ENCODE measurements around the gene CEP162. TPM values are rescaled to one million over a fixed set of nuclear protein-coding genes. Genes with fewer than 3 reads are reported as not detected.

The CEP162 gene
- total and polyA plus RNA-seq, 2 experiments from 2014 or later = 6.2 to 9.8 TPM

DNA sequence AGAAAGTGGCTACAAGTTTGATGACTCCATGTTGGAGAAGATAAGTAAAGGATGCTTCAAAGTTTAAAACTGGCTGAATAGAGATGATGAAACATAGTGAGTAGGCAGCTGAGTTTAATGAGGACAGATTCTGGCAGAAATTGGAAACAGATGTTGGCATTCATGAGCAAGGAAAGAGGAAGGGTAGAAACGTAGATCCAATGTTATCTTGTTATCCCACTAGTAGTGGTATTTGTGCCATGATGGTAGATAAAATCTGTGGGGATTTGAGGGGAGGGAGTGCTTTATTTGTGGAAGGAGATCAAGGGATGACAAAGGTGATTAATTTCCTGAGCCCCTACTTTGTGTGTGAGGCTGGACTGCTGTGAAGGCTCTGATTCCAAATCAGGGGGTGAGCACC, 124.4 kb downstream of the CEP162 start:
- Histone ChIP-seq H3K4me3 (no peak overlapping the region), H3K27ac (no peak overlapping the region), H3K9me3 (ENCODE audit: low read depth) (no peaks in the 10 kb centered on the region), H3K36me3 (no peaks in the 10 kb centered on the region), H3K4me1 (ENCODE audit: low read depth) (no peaks in the 10 kb centered on the region), H3K27me3 (no peaks in the 10 kb centered on the region)
- TF ChIP-seq CTCF (IDR thresholded peaks at IDR 0.05; ENCODE audit: low read depth, low read length) = no peak
- DNase-seq (ENCODE audit: low read depth in 1 of 2, low spot score in 1 of 2) = peak in 1 of 2 donors; percentile 10

GRCh38 chr6:84095156-84095555, 132.3 kb downstream of the CEP162 start:
- H3K36me3 ChIP-seq = no peaks in the 10 kb centered on the region
- no peak for TF ChIP-seq CTCF (IDR thresholded peaks at IDR 0.05; ENCODE audit: low read depth, low read length)
- H3K27me3 ChIP-seq = no peaks in the 10 kb centered on the region
- no peak overlapping the region for H3K27ac ChIP-seq
- H3K4me1 ChIP-seq (ENCODE audit: low read depth) = peaks cover 5% of the 10 kb centered on the region
- H3K9me3 ChIP-seq (ENCODE audit: low read depth) = no peaks in the 10 kb centered on the region
- no peak overlapping the region for H3K4me3 ChIP-seq
- no peak for DNase-seq (ENCODE audit: low read depth in 1 of 2, low spot score in 1 of 2)

DNA sequence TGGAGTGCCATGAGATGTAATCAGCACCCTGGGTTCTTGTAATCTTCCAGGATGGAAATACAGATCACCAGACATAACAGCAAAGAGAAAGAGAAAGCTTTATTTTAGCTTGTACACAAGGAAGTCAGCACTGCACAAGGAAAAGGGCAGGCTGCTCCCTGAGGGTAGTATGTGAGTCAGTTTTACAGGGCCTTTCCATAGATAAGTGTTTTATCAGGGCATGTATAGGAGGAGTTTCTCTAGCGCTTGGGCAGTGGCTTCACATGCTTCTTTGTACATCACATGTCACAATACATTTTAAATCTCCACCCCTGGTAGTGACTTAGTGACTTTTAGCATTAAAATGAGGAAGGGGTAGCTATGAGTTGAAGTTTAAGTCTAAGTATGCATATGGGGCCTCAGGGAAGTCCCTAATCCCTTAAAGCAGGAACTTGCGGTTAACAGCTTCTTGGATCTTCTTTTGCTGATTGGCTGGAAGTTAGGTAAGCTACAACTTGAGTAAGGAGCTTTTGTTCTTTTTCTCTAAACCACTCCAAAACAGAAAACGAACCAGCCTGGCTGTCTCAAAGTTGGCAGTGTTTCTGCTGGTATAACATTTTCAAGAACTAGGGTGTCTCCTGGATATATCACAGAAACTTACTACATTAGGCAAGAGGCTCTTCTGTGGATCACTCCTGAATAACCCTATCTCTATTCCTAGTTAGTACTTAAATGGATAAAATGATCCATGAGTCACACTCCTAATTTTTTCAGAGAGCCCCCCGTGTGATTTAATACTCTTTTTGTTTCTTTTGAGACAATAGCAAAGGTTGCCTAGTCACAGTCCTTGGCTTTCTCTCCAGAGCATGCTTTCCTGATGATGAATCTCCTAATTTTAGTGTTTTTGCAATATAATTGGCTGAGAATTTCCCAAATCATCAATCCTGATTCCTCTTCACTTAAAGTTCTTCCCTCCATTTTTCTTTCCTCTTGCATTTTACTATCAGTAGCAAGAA, 133.7 kb downstream of the CEP162 start:
- TF ChIP-seq CTCF (IDR thresholded peaks at IDR 0.05; ENCODE audit: low read depth, low read length) = no peak
- Histone ChIP-seq H3K27me3 (no peaks in the 10 kb centered on the region), H3K27ac (no peak overlapping the region), H3K4me1 (ENCODE audit: low read depth) (peaks cover 5% of the 10 kb centered on the region), H3K36me3 (no peaks in the 10 kb centered on the region), H3K4me3 (no peak overlapping the region), H3K9me3 (ENCODE audit: low read depth) (no peaks in the 10 kb centered on the region)
- no peak for DNase-seq (ENCODE audit: low read depth in 1 of 2, low spot score in 1 of 2)

- no peak overlapping the region for H3K4me3 ChIP-seq
These were observed 137.9 kb downstream of the CEP162 start for GRCh38 chr6:84089552-84089951.

DNA sequence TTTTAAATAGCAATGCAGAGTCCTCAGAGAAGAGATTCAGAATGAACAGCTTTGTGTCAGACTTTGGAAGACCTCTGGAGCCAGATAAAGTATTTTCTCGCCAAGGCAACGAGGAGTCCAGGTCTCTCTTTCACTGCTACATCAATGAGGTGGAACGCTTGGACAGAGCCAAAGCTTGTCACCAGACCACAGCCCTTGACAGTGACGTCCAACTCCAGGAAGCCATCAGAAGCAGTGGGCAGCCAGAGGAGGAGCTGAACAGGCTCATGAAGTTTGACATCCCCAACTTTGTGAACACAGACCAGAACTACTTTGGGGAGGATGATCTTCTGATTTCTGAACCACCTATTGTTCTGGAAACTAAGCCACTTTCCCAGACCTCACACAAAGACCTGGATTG, 138.4 kb downstream of the CEP162 start:
- Histone ChIP-seq H3K9me3 (ENCODE audit: low read depth) (no peaks in the 10 kb centered on the region), H3K36me3 (no peaks in the 10 kb centered on the region), H3K4me1 (ENCODE audit: low read depth) (peaks cover 8% of the 10 kb centered on the region), H3K27me3 (no peaks in the 10 kb centered on the region), H3K27ac (no peak overlapping the region), H3K4me3 (no peak overlapping the region)
- TF ChIP-seq CTCF (IDR thresholded peaks at IDR 0.05; ENCODE audit: low read depth, low read length) = no peak
- DNase-seq (ENCODE audit: low read depth in 1 of 2, low spot score in 1 of 2) = no peak

More at GRCh38 chr6:84089552-84089951, 137.9 kb downstream of the CEP162 start:
- H3K27ac ChIP-seq = no peak overlapping the region
- DNase-seq (ENCODE audit: low read depth in 1 of 2, low spot score in 1 of 2) = no peak
- H3K9me3 ChIP-seq (ENCODE audit: low read depth) = no peaks in the 10 kb centered on the region
- H3K36me3 ChIP-seq = no peaks in the 10 kb centered on the region
- TF ChIP-seq CTCF (IDR thresholded peaks at IDR 0.05; ENCODE audit: low read depth, low read length) = no peak
- H3K27me3 ChIP-seq = no peaks in the 10 kb centered on the region
- peaks cover 4% of the 10 kb centered on the region for H3K4me1 ChIP-seq (ENCODE audit: low read depth)

Measured in cardiac muscle cell (in vitro differentiated cells and primary cell).